Pancreas (tissue), 10 donors: ENCODE data around the gene ZMYND8. TPM values are rescaled to one million over a fixed set of nuclear protein-coding genes. Genes with fewer than 3 reads are reported as not detected.

Experiments
- ATAC-seq, 4 donors: fragments of 200-7000 bp; cut with Tn5 transposase; one replicate each; pipeline versions ENCODE4 v1.8.0 to v1.9.1; 2020; ENCODE audit warnings: mild to moderate bottlenecking in 4 of 4, moderate library complexity in 4 of 4
- DNase-seq, 6 donors: peaks; one replicate each; pipeline ENCODE4 v3.0.0-alpha.2; 2020
- FAIRE-seq: peaks from 2 replicates; lab custom pipeline; 2012; peaks lifted over from hg19 to GRCh38; lab: Jason Lieb, UNC
- H3K27ac ChIP-seq, 4 donors: fragments of 200-600 bp; sonication (generic); 1 replicate in 3 of 4; 2 replicates in 1 of 4; pipeline versions ENCODE4 v1.5.0 to v1.8.0; 2020
- H3K27me3 ChIP-seq, 4 donors: fragments of 200-600 bp; one replicate each; pipeline ENCODE4 v1.8.0; 2021
- H3K36me3 ChIP-seq, 3 donors: fragments of 200-600 bp; sonication (generic) in 1 of 3; one replicate each; pipeline versions ENCODE4 v1.5.0 to v1.8.0; 2020 to 2021
- H3K4me1 ChIP-seq, 3 donors: fragments of 200-600 bp; one replicate each; pipeline ENCODE4 v1.8.0; 2021
- H3K4me3 ChIP-seq, 4 donors: fragments of 200-600 bp; sonication (generic) in 2 of 4; one replicate each; pipeline versions ENCODE4 v1.5.0 to v1.8.0; 2020 to 2021
- H3K9me3 ChIP-seq, 4 donors: fragments of 200-600 bp; one replicate each; pipeline ENCODE4 v1.8.0; 2021
- WGBS, 2 donors: extraction: QIAGEN DNeasy Blood & Tissue Kit; methylation state at CpG; one replicate each; pipeline ENCODE4 v1.1.7; 2013; 5-methylcytosine and 5-hydroxymethylcytosine counted together
- intact Hi-C, 3 donors: fragments of 100-400 bp; cut with DNase I; formaldehyde crosslinking; loops; one replicate each; pipeline versions ENCODE4 v1.11.1 to v1.14.2; 2022
- polyA plus RNA-seq, 2 donors: library from polyadenylated mRNA; stranded (reverse); fragments of 200-250 nt; gene quantifications; one replicate each; pipeline ENCODE4 v1.2.3, GENCODE V29; 2013
- total RNA-seq, 6 donors: library from RNA; stranded (reverse); fragmentation: NEBNext Ultra II Directional in 4 of 6; extraction: Animal tissue kit (Norgen Biotek cat#: 25700) in 4 of 6; gene quantifications; one replicate each; pipeline versions ENCODE4 v1.2.1 to v1.2.4, GENCODE V29; 2021 to 2023
- TF ChIP-seq, protein P1 (sequence below), 4 donors: fragments of 200-600 bp; sonication (generic) in 3 of 4; IDR thresholded peaks; one replicate each; pipeline versions ENCODE4 v1.5.0 to v1.8.0; 2021; ENCODE audit warnings: antibody characterized with exemption in 4 of 4
- donor health status: healthy with polysubstance abuse.
- donor health status: DM: no; HTN: no; CAD: no; lungs with moderate emphysema.
- donor health status: DM: no; HTN: no; CAD: no.
- donor health status: control.
- donor health status: control.
- donor health status: Bipolar disorder and iron deficiency.
- donor health status: DM: yes; HTN: yes; CAD: no.
- donor health status: DM: no; HTN: no; CAD: no.
- donor health status: DM: no; HTN: no; CAD: no.
- donor health status: DM: yes; HTN: yes; CAD: no.

Gene ZMYND8
- total and polyA plus RNA-seq, 8 donors, result 10.8 to 25.6 (median 17.2) TPM

DNA sequence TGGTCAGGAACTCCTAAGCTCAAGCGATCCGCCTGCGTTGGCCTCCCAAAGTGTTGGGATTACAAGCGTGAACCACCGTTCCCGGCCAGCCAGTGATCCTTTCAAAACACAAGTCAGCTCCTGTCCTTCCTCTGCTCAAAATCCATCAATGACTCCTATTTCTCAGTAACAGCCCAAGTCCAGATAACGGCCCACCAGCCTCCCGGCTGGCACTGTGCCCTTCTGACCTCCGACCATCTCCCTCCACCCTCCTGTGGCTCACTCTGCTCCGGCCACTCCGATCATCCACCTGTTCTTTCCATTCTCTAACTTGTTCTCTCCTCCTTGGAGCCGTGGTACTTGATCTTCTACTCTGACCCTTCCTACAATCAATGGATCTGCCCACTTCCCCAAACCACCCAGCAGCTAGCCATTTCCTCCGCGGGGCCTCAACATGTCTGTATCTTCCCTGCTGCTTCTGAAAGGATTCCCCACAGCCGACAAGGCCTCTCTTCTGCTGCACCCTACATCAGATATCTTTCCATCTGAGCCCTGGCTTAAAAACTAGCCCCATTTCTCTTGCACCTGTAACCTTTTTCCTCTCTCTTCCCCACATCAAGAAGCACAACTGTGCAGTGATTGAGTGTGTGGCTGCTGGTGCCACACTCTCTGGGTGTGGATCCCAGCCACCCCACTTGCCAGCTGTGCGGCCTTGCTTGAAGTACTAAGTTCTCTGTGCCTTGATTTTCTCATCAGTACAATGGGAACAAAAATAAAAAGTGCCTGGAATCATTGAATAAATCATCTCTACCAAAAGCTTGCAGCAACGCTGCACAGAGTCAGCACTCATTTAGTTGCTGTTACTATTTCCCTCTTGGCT is 6.1 kb upstream of the ZMYND8 start:
- no peak for DNase-seq
- Histone ChIP-seq H3K27me3 (no peaks in the 10 kb centered on the region), H3K36me3 (no peaks in the 10 kb centered on the region), H3K27ac (peak overlapping the region in 2 of 4 donors; percentile 98 to 99), H3K4me1 (peaks cover 39 to 46% (median 40%) of the 10 kb centered on the region in 3 donors), H3K4me3 (no peak overlapping the region), H3K9me3 (no peaks in the 10 kb centered on the region)
- WGBS, 2 donors, result 92 to 93% methylated on average over 17 of the region's 17 CpGs
- ATAC-seq, result no peak
- TF ChIP-seq, protein P1, sequence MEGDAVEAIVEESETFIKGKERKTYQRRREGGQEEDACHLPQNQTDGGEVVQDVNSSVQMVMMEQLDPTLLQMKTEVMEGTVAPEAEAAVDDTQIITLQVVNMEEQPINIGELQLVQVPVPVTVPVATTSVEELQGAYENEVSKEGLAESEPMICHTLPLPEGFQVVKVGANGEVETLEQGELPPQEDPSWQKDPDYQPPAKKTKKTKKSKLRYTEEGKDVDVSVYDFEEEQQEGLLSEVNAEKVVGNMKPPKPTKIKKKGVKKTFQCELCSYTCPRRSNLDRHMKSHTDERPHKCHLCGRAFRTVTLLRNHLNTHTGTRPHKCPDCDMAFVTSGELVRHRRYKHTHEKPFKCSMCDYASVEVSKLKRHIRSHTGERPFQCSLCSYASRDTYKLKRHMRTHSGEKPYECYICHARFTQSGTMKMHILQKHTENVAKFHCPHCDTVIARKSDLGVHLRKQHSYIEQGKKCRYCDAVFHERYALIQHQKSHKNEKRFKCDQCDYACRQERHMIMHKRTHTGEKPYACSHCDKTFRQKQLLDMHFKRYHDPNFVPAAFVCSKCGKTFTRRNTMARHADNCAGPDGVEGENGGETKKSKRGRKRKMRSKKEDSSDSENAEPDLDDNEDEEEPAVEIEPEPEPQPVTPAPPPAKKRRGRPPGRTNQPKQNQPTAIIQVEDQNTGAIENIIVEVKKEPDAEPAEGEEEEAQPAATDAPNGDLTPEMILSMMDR (IDR thresholded peaks at IDR 0.05), result no peak
- no peak for FAIRE-seq
- intact Hi-C loops, result no loop called here

- H3K4me1 ChIP-seq, result peaks cover 49 to 58% (median 51%) of the 10 kb centered on the region in 3 donors
- DNase-seq, result no peak
- no peak overlapping the region for H3K4me3 ChIP-seq
- no peaks in the 10 kb centered on the region for H3K27me3 ChIP-seq
- no peaks in the 10 kb centered on the region for H3K36me3 ChIP-seq
- intact Hi-C loops, result no loop called here
- no peak for ATAC-seq
- 76 to 78% methylated on average over 18 of the region's 18 CpGs for WGBS, 2 donors
- H3K9me3 ChIP-seq, result no peaks in the 10 kb centered on the region
- peak overlapping the region; percentile 94 to 99 (median 98) for H3K27ac ChIP-seq
- FAIRE-seq, result no peak
- TF ChIP-seq, protein P1 (IDR thresholded peaks at IDR 0.05), result no peak
These were observed 4.8 kb upstream of the ZMYND8 start for GRCh38 chr20:47361057-47361915.

DNA sequence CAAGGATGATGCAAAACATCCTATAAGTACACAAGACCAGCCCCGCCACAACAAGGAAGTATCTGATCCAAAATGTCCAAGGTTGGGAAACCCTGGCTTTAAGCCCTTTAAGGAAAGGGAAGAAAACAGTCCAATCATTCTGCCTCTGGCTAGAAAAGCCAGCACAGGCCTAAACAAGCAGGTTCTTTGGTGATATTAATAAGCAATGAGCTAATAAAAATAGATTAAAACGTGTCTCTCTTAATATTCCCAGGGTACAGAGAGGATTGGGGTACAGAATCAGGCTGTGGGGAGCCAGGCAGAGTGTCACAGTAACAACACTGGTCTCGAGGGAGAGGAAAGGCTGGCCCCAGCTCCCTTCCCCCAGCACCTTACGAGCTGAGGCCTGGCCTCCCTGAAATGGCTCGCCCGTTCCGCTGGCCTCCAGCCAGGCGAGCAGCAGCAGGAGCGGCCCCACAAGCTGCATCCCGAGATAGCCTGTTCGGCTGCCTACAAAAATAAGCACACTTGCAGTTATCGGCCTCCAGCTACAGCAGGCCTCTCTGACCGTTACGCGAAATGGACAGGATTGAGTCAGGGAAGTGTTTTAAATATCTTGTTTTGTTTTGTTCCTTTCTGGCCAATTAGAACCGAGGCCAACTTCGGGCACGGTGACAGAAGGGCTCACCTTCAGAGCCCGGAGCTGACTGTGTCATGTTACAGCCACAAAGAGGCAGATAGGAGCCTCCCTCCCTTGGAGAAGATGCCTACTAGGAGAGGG is 4.0 kb upstream of the ZMYND8 start:
- intact Hi-C loops, result no loop called here
- H3K9me3 ChIP-seq, result no peaks in the 10 kb centered on the region
- no peak overlapping the region for H3K4me3 ChIP-seq
- H3K36me3 ChIP-seq, result no peaks in the 10 kb centered on the region
- peak overlapping the region; percentile 94 to 99 (median 98) for H3K27ac ChIP-seq
- ATAC-seq, result peak; percentile 17 to 38 (median 25)
- H3K4me1 ChIP-seq, result peaks cover 56 to 66% (median 59%) of the 10 kb centered on the region in 3 donors
- H3K27me3 ChIP-seq, result no peaks in the 10 kb centered on the region
- TF ChIP-seq, protein P1 (IDR thresholded peaks at IDR 0.05), result no peak
- FAIRE-seq, result no peak
- peak; percentile 65 to 90 (median 80) for DNase-seq
- 1% methylated on average over 19 of the region's 19 CpGs for WGBS, 2 donors

GRCh38 chr20:47359530-47360296 is 3.2 kb upstream of the ZMYND8 start:
- ATAC-seq, result peak in 3 of 4 donors; percentile 0 to 1 (median 1)
- Histone ChIP-seq H3K4me1 (peaks cover 62 to 74% (median 65%) of the 10 kb centered on the region in 3 donors), H3K27ac (peak overlapping the region; percentile 94 to 99 (median 98)), H3K4me3 (no peak overlapping the region), H3K9me3 (no peaks in the 10 kb centered on the region), H3K27me3 (no peaks in the 10 kb centered on the region), H3K36me3 (no peaks in the 10 kb centered on the region)
- FAIRE-seq, result no peak
- 41 to 44% methylated on average over 9 of the region's 9 CpGs for WGBS, 2 donors
- TF ChIP-seq, protein P1 (IDR thresholded peaks at IDR 0.05), result no peak
- peak in 1 of 6 donors; percentile 42 for DNase-seq
- intact Hi-C loops, result loop anchor here in 1 of 3 donors (5.0 kb wide), 1 partner anchor 42 kb away; no protein-coding TSS in a partner anchor
